ENCODE results near the gene LRRC15. TPM values are rescaled to one million over a fixed set of nuclear protein-coding genes. Genes with fewer than 3 reads are reported as not detected.

LRRC15 gene
- polyA plus RNA-seq, 2 of the 4 experiments (the other 2 are of a cell fraction): 0.05 to 0.14 TPM

DNA sequence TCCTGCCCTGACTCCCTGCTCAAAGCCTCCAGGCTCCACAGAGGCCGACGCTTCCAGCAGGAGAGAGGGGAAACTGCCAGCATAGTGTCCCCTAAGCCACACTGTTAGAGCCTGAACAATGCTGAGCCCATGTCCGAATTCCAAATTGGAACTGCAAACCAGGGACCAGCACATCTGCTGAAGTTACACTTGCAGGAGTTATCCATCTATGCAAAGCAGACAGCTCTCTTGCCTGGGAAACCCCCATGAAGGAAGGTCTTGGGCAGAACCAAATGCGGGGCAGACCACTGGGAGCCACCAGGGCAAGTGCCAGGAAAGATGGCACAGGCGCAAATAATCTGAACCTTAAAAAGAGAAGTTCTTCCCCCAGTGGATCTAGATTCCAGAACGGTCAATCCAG lies 625 bp downstream of the LRRC15 start:
- Histone ChIP-seq H3K4me1 (peaks cover 6% of the 10 kb centered on the region; the same call in 1 of the 3 replicates), H3K9me3 (no peaks in the 10 kb centered on the region), H3K4me2 (no peak overlapping the region; the same call in 2 of the 3 replicates), H3K4me3 (no peak overlapping the region), H3K27ac (no peak overlapping the region)
- ChIA-PET CTCF (interaction anchor here (1.0 to 1.8 kb wide), 2 partner anchors 33 to 36 kb away, joined by 3 to 6 read pairs; no protein-coding TSS in a partner anchor), POLR2A (no interaction called here)
- no peak for TF ChIP-seq ZSCAN20 (CRISPR knock-in tag; IDR thresholded peaks at IDR 0.05)
- TF ChIP-seq CHD2 (IDR thresholded peaks at IDR 0.05; ENCODE audit: low read length, partially characterized antibody): no peak
- TF ChIP-seq KDM1A (IDR thresholded peaks at IDR 0.05; ENCODE audit: low read depth): no peak
- no peak for TF ChIP-seq EHMT2 (IDR thresholded peaks at IDR 0.05; ENCODE audit: low read depth)
- TF ChIP-seq NFE2L2 (conservative IDR thresholded peaks at IDR 0.05; ENCODE audit: low read length): no peak
- no peak for TF ChIP-seq RNF2 (IDR thresholded peaks at IDR 0.05; ENCODE audit: borderline replicate concordance, low read depth)
- FAIRE-seq (no peak), DNase-seq (ENCODE audit: low read depth in 1 of 2, low spot score in 1 of 2) (no peak), ATAC-seq (no peak)
- WGBS (ENCODE audit: missing lambda C conversion rate): 78% methylated on average over 6 of the region's 6 CpGs

DNA sequence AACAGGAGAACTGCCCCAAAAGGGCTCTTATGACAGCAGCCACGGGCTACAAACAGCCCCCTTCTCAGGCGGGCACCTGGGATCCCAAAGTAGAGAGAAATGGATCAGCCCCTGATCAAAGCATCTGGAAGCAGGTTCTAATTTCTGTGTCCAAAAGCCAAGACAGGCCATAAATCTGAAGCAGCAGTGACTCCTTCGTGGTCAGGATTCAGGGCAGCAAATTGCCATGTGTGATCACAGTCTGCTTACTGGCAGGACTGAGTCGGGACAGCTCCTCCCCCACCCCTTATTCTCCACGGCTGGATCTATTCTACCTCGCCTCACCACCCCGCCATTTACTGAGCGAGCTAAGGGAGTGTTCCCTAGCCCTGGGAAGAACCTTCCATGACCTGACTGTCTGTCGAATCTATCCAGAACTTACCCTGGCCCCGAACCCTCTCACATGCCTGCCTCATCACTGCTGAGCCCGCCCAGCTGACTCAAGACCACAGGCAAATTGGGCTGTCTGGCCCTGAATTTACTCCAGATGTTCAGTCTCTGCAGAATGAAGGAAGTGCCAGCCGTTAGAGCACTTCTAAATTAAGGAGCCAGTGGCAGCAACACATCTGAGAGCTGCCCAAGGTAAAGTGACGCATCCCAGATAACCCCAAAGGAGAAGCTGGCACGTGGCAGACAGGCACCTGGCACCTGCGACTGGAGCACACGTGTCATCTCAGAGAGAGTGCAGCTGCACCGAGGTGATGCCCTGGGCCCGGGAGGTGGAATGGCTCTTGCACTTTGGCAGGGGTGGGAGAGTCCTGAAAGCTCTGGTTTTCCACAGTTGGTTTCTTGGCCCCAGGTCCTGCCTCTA lies 1.3 kb downstream of the LRRC15 start:
- Histone ChIP-seq H3K4me1 (peaks cover 6% of the 10 kb centered on the region; the same call in 1 of the 3 replicates), H3K9me3 (no peaks in the 10 kb centered on the region), H3K4me2 (no peak overlapping the region), H3K27ac (no peak overlapping the region), H3K4me3 (no peak overlapping the region)
- TF ChIP-seq TFCP2L1 (CRISPR knock-in tag; IDR thresholded peaks at IDR 0.05) (no peak), MAFK (IDR thresholded peaks at IDR 0.05; ENCODE audit: partially characterized antibody) (no peak), NR3C1 (IDR thresholded peaks at IDR 0.05) (no peak), BCL3 (IDR thresholded peaks at IDR 0.05) (no peak), EHMT2 (IDR thresholded peaks at IDR 0.05; ENCODE audit: low read depth) (no peak), BHLHE40 (IDR thresholded peaks at IDR 0.05; ENCODE audit: low read depth, low read length) (no peak), JUNB (IDR thresholded peaks at IDR 0.05) (no peak), NFE2L2 (conservative IDR thresholded peaks at IDR 0.05; ENCODE audit: low read length) (no peak), FOSL2 (IDR thresholded peaks at IDR 0.05) (no peak), FOSL2 (CRISPR knock-in tag; IDR thresholded peaks at IDR 0.05) (no peak), POLR2A (IDR thresholded peaks at IDR 0.05; ENCODE audit: low read length) (no peak), KDM5A (IDR thresholded peaks at IDR 0.05) (no peak), RCOR1 (IDR thresholded peaks at IDR 0.05; ENCODE audit: low read depth, low read length) (no peak), NPAS2 (CRISPR knock-in tag; IDR thresholded peaks at IDR 0.05; ENCODE audit: borderline replicate concordance) (no peak)
- TF ChIP-seq, protein P1, sequence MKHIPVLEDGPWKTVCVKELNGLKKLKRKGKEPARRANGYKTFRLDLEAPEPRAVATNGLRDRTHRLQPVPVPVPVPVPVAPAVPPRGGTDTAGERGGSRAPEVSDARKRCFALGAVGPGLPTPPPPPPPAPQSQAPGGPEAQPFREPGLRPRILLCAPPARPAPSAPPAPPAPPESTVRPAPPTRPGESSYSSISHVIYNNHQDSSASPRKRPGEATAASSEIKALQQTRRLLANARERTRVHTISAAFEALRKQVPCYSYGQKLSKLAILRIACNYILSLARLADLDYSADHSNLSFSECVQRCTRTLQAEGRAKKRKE (CRISPR knock-in tag; IDR thresholded peaks at IDR 0.05; ENCODE audit: low read depth): no peak
- FAIRE-seq: no peak
- POLR2A ChIA-PET: no interaction called here
- CTCF ChIA-PET: interaction anchor here (1.0 to 1.8 kb wide), 2 partner anchors 34 to 37 kb away, joined by 3 to 6 read pairs; no protein-coding TSS in a partner anchor
- 81% methylated on average over 17 of the region's 18 CpGs for WGBS (ENCODE audit: missing lambda C conversion rate)
- no peak for DNase-seq (ENCODE audit: low read depth in 1 of 2, low spot score in 1 of 2)
- ATAC-seq: no peak

DNA sequence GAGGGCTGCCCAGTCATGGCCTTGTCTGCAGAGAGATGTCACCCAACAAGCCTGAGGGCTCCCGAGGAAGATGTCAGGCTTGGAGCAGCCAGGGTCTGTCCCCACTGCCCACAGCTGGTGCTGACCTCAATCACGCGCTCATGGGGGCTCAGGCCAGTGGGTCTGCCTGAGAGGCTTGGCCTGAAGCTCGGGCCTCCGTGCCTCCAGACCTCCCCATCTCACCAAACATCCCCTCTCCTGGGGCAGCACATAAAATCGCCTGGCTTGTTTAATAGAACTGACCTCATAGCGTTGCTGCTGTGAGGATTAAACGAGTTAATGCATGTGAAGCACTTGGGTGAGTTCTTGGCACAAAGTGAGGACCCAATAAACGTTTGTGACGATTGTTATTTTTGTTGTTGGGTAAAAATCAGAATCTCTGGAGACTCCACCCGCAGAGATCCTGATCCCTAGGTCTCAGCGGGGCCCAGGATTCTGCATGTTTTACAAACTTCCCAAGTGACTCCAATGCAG lies 3.5 kb downstream of the LRRC15 start:
- WGBS (ENCODE audit: missing lambda C conversion rate): 50% methylated on average over 9 of the region's 12 CpGs
- no peak for ATAC-seq
- CTCF ChIA-PET: interaction anchor here (8.2 kb wide), 1 partner anchor 22 kb away, joined by 52 read pairs; no protein-coding TSS in a partner anchor
- no peak for DNase-seq (ENCODE audit: low read depth in 1 of 2, low spot score in 1 of 2)
- Histone ChIP-seq H3K27ac (no peak overlapping the region), H3K4me3 (no peak overlapping the region), H3K9me3 (no peaks in the 10 kb centered on the region), H3K4me1 (peaks cover 6% of the 10 kb centered on the region; the same call in 1 of the 3 replicates), H3K4me2 (no peak overlapping the region)
- no peak for FAIRE-seq
- POLR2A ChIA-PET: no interaction called here
- TF ChIP-seq ZFP36 (IDR thresholded peaks at IDR 0.05; ENCODE audit: borderline replicate concordance, partially characterized antibody): no peak
